HepG2 (cell line): Measurements from ENCODE around the gene RELB. TPM values are rescaled to one million over a fixed set of nuclear protein-coding genes. Genes with fewer than 3 reads are reported as not detected.
A peak's percentile ranks its signal among the peaks of the same experiment; 100 is the strongest.

Experiments used
- AKNA ChIP-seq: sonication (generic); formaldehyde crosslinking; IDR thresholded peaks from 2 replicates; pipeline ENCODE4 v1.4.0; 2020; ENCODE audit warnings: missing genetic modification reagents, borderline replicate concordance
- ATF1 ChIP-seq: IDR thresholded peaks from 2 replicates; pipeline ENCODE4 v1.6.1; 2016; ENCODE audit warnings: mild to moderate bottlenecking, control low read depth
- HBP1 ChIP-seq: IDR thresholded peaks from 2 replicates; pipeline ENCODE4 v1.6.1; 2016; ENCODE audit warnings: low read depth, control low read depth
- HDAC2 ChIP-seq: sonication (generic); formaldehyde crosslinking; IDR thresholded peaks from 2 replicates; pipeline ENCODE4 v1.4.0; 2020; ENCODE audit warnings: missing genetic modification reagents
- NR2C2 ChIP-seq: sonication (generic); formaldehyde crosslinking; IDR thresholded peaks from 2 replicates; pipeline ENCODE4 v1.4.0; 2020; ENCODE audit warnings: missing genetic modification reagents, mild to moderate bottlenecking, moderate library complexity, borderline replicate concordance
- RFXAP ChIP-seq: sonication (generic); formaldehyde crosslinking; IDR thresholded peaks from 2 replicates; pipeline ENCODE4 v1.4.0; 2020; ENCODE audit warnings: missing genetic modification reagents, borderline replicate concordance
- SPEN ChIP-seq: sonication (generic); formaldehyde crosslinking; IDR thresholded peaks from 2 replicates; pipeline ENCODE4 v1.5.1; 2020; ENCODE audit warnings: low read depth, mild to moderate bottlenecking, missing genetic modification reagents
- TRAFD1 ChIP-seq: sonication (generic); formaldehyde crosslinking; IDR thresholded peaks from 2 replicates; pipeline ENCODE4 v1.5.1; 2020; ENCODE audit warnings: missing genetic modification reagents, mild to moderate bottlenecking, borderline replicate concordance
- ZNF24 ChIP-seq: fragments of 450-650 bp; IDR thresholded peaks from 2 replicates; pipeline ENCODE4 v1.6.1; 2017; ENCODE audit warnings: antibody characterized with exemption, mild to moderate bottlenecking
- ZNF335 ChIP-seq: sonication (generic); formaldehyde crosslinking; IDR thresholded peaks from 2 replicates; pipeline ENCODE4 v1.4.0; 2020; ENCODE audit warnings: missing genetic modification reagents
- ZSCAN12 ChIP-seq: sonication (generic); formaldehyde crosslinking; IDR thresholded peaks from 2 replicates; pipeline ENCODE4 v1.9.0; 2021; ENCODE audit warnings: mild to moderate bottlenecking, missing genetic modification reagents
- polyA plus RNA-seq, 8 experiments: library from polyadenylated mRNA; depleted of rRNA in 3 of 8; stranded (reverse) in 7 of 8; unstranded in 1 of 8; fragments of >200 nt; fragmentation: Illumina TruSeq in 4 of 8; extraction: Trizol in 4 of 8; gene quantifications; 2 replicates each; pipeline versions ENCODE4 v1.2.1 to v1.2.3, GENCODE V29; 2011 to 2016; ENCODE audit warnings: low read depth in 4 of 8, missing spikeins in 1 of 8, mixed read lengths in 1 of 8; ENCODE audit not compliant: insufficient read depth in 1 of 8
- total RNA-seq, 5 experiments: library from RNA; depleted of rRNA; stranded (reverse); fragments of >200 nt; fragmentation: Illumina TruSeq; extraction: Trizol; gene quantifications; 2 replicates each; pipeline ENCODE4 v1.2.3, GENCODE V29; 2016; ENCODE audit warnings: low read depth in 1 of 5
- TF ChIP-seq, protein P1 (sequence below): sonication (generic); formaldehyde crosslinking; IDR thresholded peaks from 2 replicates; pipeline ENCODE4 v1.5.0; 2020; ENCODE audit warnings: missing genetic modification reagents
- TF ChIP-seq, protein P2 (sequence below): sonication (generic); formaldehyde crosslinking; IDR thresholded peaks from 2 replicates; pipeline ENCODE4 v1.4.0; 2020; ENCODE audit warnings: missing genetic modification reagents, mild to moderate bottlenecking, borderline replicate concordance

RELB gene
- total and polyA plus RNA-seq, 2 of the 13 experiments (the other 11 are each of a cell fraction or from before 2014, with no cell fraction given), result 1.9 to 3.5 TPM

GRCh38 chr19:45038931-45039893 is 37.9 kb downstream of the RELB start, which contains the start of gene CLASRP (continued):
- TF ChIP-seq HBP1 (CRISPR knock-in tag), result no peak
- no peak for TF ChIP-seq ZNF335
- TF ChIP-seq TRAFD1 (CRISPR knock-in tag), result no peak
- TF ChIP-seq RFXAP (CRISPR knock-in tag), result peak; percentile 69; the same call in 1 of the 2 replicates
- TF ChIP-seq HDAC2, result peak; percentile 38; the same call in 1 of the 2 replicates
- peak; percentile 89 for TF ChIP-seq SPEN (CRISPR knock-in tag)
- peak; percentile 98 for TF ChIP-seq NR2C2 (CRISPR knock-in tag)
- no peak for TF ChIP-seq AKNA
- peak; percentile 56; the same call in 1 of the 2 replicates for TF ChIP-seq ATF1 (CRISPR knock-in tag)
- peak; percentile 52 for TF ChIP-seq ZSCAN12
- TF ChIP-seq ZNF24, result no peak
- TF ChIP-seq, protein P1, sequence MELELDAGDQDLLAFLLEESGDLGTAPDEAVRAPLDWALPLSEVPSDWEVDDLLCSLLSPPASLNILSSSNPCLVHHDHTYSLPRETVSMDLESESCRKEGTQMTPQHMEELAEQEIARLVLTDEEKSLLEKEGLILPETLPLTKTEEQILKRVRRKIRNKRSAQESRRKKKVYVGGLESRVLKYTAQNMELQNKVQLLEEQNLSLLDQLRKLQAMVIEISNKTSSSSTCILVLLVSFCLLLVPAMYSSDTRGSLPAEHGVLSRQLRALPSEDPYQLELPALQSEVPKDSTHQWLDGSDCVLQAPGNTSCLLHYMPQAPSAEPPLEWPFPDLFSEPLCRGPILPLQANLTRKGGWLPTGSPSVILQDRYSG (CRISPR knock-in tag), result no peak
- TF ChIP-seq, protein P2, sequence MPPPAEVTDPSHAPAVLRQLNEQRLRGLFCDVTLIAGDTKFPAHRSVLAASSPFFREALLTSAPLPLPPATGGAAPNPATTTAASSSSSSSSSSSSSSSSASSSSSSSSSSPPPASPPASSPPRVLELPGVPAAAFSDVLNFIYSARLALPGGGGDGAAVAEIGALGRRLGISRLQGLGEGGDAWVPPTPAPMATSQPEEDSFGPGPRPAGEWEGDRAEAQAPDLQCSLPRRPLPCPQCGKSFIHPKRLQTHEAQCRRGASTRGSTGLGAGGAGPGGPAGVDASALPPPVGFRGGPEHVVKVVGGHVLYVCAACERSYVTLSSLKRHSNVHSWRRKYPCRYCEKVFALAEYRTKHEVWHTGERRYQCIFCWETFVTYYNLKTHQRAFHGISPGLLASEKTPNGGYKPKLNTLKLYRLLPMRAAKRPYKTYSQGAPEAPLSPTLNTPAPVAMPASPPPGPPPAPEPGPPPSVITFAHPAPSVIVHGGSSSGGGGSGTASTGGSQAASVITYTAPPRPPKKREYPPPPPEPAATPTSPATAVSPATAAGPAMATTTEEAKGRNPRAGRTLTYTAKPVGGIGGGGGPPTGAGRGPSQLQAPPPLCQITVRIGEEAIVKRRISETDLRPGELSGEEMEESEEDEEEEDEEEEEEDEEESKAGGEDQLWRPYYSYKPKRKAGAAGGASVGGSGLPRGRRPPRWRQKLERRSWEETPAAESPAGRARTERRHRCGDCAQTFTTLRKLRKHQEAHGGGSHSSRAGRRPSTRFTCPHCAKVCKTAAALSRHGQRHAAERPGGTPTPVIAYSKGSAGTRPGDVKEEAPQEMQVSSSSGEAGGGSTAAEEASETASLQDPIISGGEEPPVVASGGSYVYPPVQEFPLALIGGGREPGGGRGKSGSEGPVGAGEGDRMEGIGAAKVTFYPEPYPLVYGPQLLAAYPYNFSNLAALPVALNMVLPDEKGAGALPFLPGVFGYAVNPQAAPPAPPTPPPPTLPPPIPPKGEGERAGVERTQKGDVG (CRISPR knock-in tag), result no peak; the same call in 1 of the 2 replicates
